ENCODE measurements around the gene TRAPPC6A. TPM values are rescaled to one million over a fixed set of nuclear protein-coding genes. Genes with fewer than 3 reads are reported as not detected.

Gene TRAPPC6A, protein sequence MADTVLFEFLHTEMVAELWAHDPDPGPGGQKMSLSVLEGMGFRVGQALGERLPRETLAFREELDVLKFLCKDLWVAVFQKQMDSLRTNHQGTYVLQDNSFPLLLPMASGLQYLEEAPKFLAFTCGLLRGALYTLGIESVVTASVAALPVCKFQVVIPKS
- total RNA-seq (54.7 TPM), polyA plus RNA-seq (100 to 1,000 TPM; 161 to 182 (median 171) TPM)

DNA sequence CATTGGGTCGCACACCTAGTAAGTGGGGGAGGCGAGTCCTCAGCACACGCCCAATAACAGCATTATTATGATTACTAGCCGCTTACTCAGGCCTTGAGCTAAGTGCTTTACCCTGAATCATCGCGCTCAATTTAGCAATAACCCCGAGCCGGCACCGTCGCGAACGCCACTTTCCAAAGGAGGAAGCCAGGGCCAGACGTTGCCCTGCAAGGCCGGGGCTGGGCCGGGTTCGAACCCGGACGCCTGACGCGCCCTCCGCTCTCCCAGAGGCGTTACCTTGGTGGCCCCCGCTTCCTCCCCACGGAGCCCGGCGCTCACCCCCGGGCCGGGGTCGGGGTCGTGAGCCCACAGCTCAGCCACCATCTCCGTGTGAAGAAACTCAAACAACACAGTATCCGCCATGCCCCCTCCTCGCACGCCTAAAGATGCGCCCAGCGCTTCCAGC lies at the start of gene TRAPPC6A:
Gene TRAPPC6A, minus strand, starts transcription at position 421 of the 445 bp plus-strand sequence. Its CDS starts 19 bp downstream, at position 402.
- Histone ChIP-seq H3K27me3 (ENCODE audit: control insufficient read depth, insufficient read depth, low read length) (no peaks in the 10 kb centered on the region), H3K27ac (ENCODE audit: insufficient read depth, low read length, poor library complexity, severe bottlenecking) (peak within 1 kb of the TSS; percentile 94), H3K4me1 (ENCODE audit: control insufficient read depth, insufficient read depth, low read length, poor library complexity, severe bottlenecking) (peaks cover 46% of the 10 kb centered on the region), H3K4me3 (ENCODE audit: low read depth, low read length) (peak within 1 kb of the TSS; percentile 88), H3K36me3 (ENCODE audit: control insufficient read depth, insufficient read depth, low read length) (peaks cover 4% of the 10 kb centered on the region), H3K9me3 (ENCODE audit: control insufficient read depth in 2 of 2, low read length in 2 of 2) (no peaks in the 10 kb centered on the region)
- Mint-ChIP-seq H3K9me3 (no peaks in the 10 kb centered on the region), H3K27ac (peak within 1 kb of the TSS; percentile 97 to 98 (median 98)), H3K27me3 (no peaks in the 10 kb centered on the region), H3K36me3 (peaks cover 11% of the 10 kb centered on the region), H3K4me1 (peaks cover 0 to 64% (median 24%) of the 10 kb centered on the region in 4 donors), H3K4me3 (peak within 1 kb of the TSS; percentile 90 to 95 (median 93))
- no peak for ATAC-seq (ENCODE audit: low read depth in 2 of 2)
- DNase-seq, result no peak

DNA sequence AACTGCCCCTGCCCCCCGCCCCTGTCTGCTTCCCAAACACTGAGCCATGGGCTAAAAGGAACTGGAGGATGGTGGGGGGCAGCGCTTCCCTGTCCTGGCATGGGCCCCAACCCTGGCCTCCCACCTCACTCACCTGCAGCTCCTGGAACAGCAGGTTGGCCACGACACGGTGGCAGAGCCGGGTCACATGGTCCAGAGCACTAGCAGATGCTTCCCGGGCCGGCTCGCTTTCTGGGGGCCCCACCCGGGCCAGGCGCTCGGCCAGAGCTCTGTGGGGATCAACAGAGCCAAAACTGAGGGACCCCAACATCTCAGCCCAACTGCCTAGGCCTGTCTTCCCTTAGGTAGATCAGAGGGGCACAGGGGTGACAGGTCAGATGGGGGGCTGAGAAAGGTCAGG lies 46.6 kb upstream of the TRAPPC6A start:
- ATAC-seq (ENCODE audit: low read depth in 2 of 2), result no peak
- DNase-seq, result no peak
- H3K4me1 ChIP-seq (ENCODE audit: control insufficient read depth, insufficient read depth, low read length, poor library complexity, severe bottlenecking), result no peaks in the 10 kb centered on the region
- peaks cover 2% of the 10 kb centered on the region for H3K27me3 ChIP-seq (ENCODE audit: control insufficient read depth, insufficient read depth, low read length)
- peaks cover 25% of the 10 kb centered on the region for H3K27me3 Mint-ChIP-seq
- no peaks in the 10 kb centered on the region for H3K36me3 Mint-ChIP-seq
- no peaks in the 10 kb centered on the region for H3K9me3 ChIP-seq (ENCODE audit: control insufficient read depth in 2 of 2, low read length in 2 of 2)
- no peak overlapping the region for H3K4me3 ChIP-seq (ENCODE audit: low read depth, low read length)
- H3K4me1 Mint-ChIP-seq, result no peaks in the 10 kb centered on the region
- H3K9me3 Mint-ChIP-seq, result peaks cover 0 to 4% (median 0%) of the 10 kb centered on the region in 7 donors
- no peak overlapping the region for H3K4me3 Mint-ChIP-seq
- H3K36me3 ChIP-seq (ENCODE audit: control insufficient read depth, insufficient read depth, low read length), result no peaks in the 10 kb centered on the region
- no peak overlapping the region for H3K27ac Mint-ChIP-seq
- H3K27ac ChIP-seq (ENCODE audit: insufficient read depth, low read length, poor library complexity, severe bottlenecking), result no peak overlapping the region

DNA sequence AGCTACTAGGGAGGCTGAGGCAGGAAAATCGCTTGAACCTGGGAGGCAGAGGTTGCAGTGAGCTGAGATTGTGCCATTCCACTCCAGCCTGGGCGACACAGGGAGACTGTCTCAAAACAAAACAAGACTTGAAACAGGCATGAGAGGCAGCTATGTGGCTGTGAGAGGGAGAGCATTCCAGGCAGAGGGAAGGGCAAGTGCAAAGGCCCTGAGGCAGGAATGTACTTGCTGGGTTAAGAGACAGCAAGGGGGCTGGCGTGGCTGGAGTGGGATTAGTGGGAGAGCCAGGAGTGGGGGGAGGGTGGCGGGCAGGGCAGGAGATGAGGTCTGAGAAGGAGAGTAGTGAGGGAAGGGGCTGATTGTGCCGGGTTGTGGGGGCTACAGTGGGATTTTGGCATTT lies 45.8 kb upstream of the TRAPPC6A start:
- no peak for ATAC-seq (ENCODE audit: low read depth in 2 of 2)
- Histone ChIP-seq H3K27me3 (ENCODE audit: control insufficient read depth, insufficient read depth, low read length) (peaks cover 2% of the 10 kb centered on the region), H3K9me3 (ENCODE audit: control insufficient read depth in 2 of 2, low read length in 2 of 2) (no peaks in the 10 kb centered on the region), H3K4me1 (ENCODE audit: control insufficient read depth, insufficient read depth, low read length, poor library complexity, severe bottlenecking) (no peaks in the 10 kb centered on the region), H3K36me3 (ENCODE audit: control insufficient read depth, insufficient read depth, low read length) (no peaks in the 10 kb centered on the region), H3K4me3 (ENCODE audit: low read depth, low read length) (no peak overlapping the region), H3K27ac (ENCODE audit: insufficient read depth, low read length, poor library complexity, severe bottlenecking) (no peak overlapping the region)
- no peak for DNase-seq
- Mint-ChIP-seq H3K27me3 (peaks cover 28% of the 10 kb centered on the region), H3K4me1 (no peaks in the 10 kb centered on the region), H3K9me3 (peaks cover 0 to 4% (median 0%) of the 10 kb centered on the region in 7 donors), H3K4me3 (no peak overlapping the region), H3K36me3 (no peaks in the 10 kb centered on the region), H3K27ac (no peak overlapping the region)

DNA sequence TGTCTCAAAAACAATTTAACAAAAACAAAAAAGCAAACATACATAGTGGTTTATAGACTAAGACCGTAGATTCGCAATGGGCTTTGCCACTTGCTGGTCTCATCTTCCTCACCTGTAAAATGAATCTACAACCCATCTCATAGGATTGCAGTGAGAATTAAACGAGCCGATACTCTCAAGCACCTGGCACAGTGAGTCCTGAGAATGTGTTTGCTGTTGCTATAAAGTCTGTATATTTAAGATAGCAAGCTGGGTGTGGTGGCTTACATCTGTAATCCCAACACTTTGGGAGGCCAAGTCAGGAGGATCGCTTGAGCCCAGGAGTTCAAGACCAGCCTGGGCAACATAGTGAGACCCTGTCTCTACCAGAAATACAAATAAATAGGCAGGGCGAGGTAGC lies 44.7 kb upstream of the TRAPPC6A start:
- Mint-ChIP-seq H3K4me3 (no peak overlapping the region), H3K27me3 (peaks cover 33% of the 10 kb centered on the region), H3K9me3 (peaks cover 0 to 6% (median 0%) of the 10 kb centered on the region in 7 donors), H3K4me1 (no peaks in the 10 kb centered on the region), H3K36me3 (no peaks in the 10 kb centered on the region), H3K27ac (peak overlapping the region in 1 of 3 donors; percentile 1)
- peaks cover 2% of the 10 kb centered on the region for H3K27me3 ChIP-seq (ENCODE audit: control insufficient read depth, insufficient read depth, low read length)
- H3K36me3 ChIP-seq (ENCODE audit: control insufficient read depth, insufficient read depth, low read length), result no peaks in the 10 kb centered on the region
- DNase-seq (no peak), ATAC-seq (ENCODE audit: low read depth in 2 of 2) (no peak)
- no peak overlapping the region for H3K4me3 ChIP-seq (ENCODE audit: low read depth, low read length)
- no peaks in the 10 kb centered on the region for H3K4me1 ChIP-seq (ENCODE audit: control insufficient read depth, insufficient read depth, low read length, poor library complexity, severe bottlenecking)
- H3K27ac ChIP-seq (ENCODE audit: insufficient read depth, low read length, poor library complexity, severe bottlenecking), result no peak overlapping the region
- no peaks in the 10 kb centered on the region for H3K9me3 ChIP-seq (ENCODE audit: control insufficient read depth in 2 of 2, low read length in 2 of 2)

DNA sequence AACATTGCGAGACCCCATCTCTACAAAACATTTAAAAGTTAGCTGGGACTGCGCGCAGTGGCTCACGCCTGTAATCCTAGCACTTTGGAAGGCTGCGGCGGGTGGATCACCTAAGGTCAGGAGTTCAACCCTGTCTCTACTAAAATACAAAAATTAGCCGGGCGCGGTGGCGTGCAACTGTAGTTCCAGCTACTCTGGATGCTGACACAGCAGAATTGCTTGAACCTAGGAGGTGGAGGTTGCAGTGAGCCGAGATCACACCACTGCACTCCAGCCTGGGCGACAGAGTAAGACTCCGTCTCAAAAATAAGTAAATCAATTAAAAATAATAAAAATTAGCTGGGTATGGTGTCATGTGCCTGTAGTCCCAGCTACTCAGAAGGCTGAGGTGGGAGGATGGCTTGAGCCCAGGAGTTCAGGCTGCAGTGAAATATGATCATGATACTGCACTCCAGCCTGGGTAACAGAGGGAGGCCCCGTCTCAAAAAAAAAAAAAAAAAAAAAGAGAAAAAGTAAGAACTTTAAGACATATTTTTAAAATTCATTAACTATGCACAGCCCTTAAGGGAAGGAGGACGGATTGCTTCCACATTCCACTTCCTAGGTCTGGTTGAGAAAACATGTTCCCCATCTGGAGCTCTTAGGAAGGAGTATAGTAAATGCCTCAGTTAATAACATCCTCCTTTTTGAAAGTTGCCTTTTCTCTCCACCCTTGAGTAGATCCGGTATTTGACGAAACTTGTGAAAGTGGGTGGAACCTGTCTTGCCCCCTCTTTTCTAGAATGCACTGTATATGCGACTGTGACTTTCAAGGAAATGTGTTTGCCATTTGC lies 41.1 kb upstream of the TRAPPC6A start:
- Mint-ChIP-seq H3K27me3 (peaks cover 51% of the 10 kb centered on the region), H3K27ac (no peak overlapping the region), H3K36me3 (no peaks in the 10 kb centered on the region), H3K4me3 (no peak overlapping the region), H3K4me1 (peaks cover 0 to 1% (median 0%) of the 10 kb centered on the region in 4 donors), H3K9me3 (peaks cover 0 to 6% (median 0%) of the 10 kb centered on the region in 7 donors)
- peak in 1 of 3 donors; percentile 25 for DNase-seq
- Histone ChIP-seq H3K9me3 (ENCODE audit: control insufficient read depth in 2 of 2, low read length in 2 of 2) (no peaks in the 10 kb centered on the region), H3K4me3 (ENCODE audit: low read depth, low read length) (no peak overlapping the region), H3K27ac (ENCODE audit: insufficient read depth, low read length, poor library complexity, severe bottlenecking) (no peak overlapping the region), H3K27me3 (ENCODE audit: control insufficient read depth, insufficient read depth, low read length) (peaks cover 7% of the 10 kb centered on the region), H3K4me1 (ENCODE audit: control insufficient read depth, insufficient read depth, low read length, poor library complexity, severe bottlenecking) (no peaks in the 10 kb centered on the region), H3K36me3 (ENCODE audit: control insufficient read depth, insufficient read depth, low read length) (no peaks in the 10 kb centered on the region)
- ATAC-seq (ENCODE audit: low read depth in 2 of 2), result no peak

DNA sequence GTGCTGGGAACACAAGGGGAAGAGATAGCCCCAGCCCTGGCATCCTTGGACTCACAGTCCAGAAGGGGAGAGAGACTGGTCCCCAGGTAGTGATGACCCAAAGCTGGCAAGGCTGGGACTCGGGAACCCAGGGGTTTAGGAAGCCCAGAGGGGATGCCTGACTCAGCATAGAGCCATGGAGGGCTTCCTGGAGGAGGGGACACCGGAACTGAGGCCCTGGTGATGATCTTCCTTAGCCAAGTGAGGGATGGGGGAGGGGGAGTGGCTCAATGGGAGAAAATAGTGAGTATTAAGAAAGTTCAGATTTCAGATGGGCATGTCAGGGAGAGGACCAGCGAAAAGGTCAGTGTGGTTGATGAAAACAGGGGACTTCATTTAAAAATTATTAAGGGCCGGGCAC lies 40.4 kb upstream of the TRAPPC6A start:
- no peak overlapping the region for H3K27ac Mint-ChIP-seq
- peaks cover 0 to 1% (median 0%) of the 10 kb centered on the region in 4 donors for H3K4me1 Mint-ChIP-seq

DNA sequence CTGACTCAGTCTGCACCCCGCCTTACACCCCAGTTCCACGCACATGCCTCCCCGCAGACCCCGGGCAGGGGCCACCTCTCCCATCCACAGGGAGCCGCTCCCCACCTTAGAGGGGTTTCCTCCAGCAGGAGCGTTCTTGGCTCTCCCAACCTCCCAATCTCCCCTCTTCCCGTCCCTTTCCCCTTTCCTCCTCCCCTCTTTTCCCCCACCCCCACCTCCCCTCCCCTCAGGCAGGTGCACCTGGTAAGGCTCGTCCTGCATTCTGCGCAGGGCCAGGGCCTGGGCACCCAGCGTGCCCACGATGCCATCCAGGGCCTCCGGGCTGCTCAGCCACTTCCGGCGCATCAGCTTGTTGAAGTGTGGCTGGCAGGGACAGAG lies 39.9 kb upstream of the TRAPPC6A start:
- no peaks in the 10 kb centered on the region for H3K36me3 ChIP-seq (ENCODE audit: control insufficient read depth, insufficient read depth, low read length)
- ATAC-seq (ENCODE audit: low read depth in 2 of 2), result no peak
- no peak overlapping the region for H3K27ac Mint-ChIP-seq
- H3K27me3 ChIP-seq (ENCODE audit: control insufficient read depth, insufficient read depth, low read length), result peaks cover 7% of the 10 kb centered on the region
- H3K4me3 Mint-ChIP-seq, result no peak overlapping the region
- no peak overlapping the region for H3K4me3 ChIP-seq (ENCODE audit: low read depth, low read length)
- H3K27me3 Mint-ChIP-seq, result peaks cover 60% of the 10 kb centered on the region
- no peaks in the 10 kb centered on the region for H3K4me1 ChIP-seq (ENCODE audit: control insufficient read depth, insufficient read depth, low read length, poor library complexity, severe bottlenecking)
- peaks cover 0 to 6% (median 0%) of the 10 kb centered on the region in 7 donors for H3K9me3 Mint-ChIP-seq
- peaks cover 0 to 1% (median 0%) of the 10 kb centered on the region in 4 donors for H3K4me1 Mint-ChIP-seq
- H3K36me3 Mint-ChIP-seq, result no peaks in the 10 kb centered on the region
- H3K27ac ChIP-seq (ENCODE audit: insufficient read depth, low read length, poor library complexity, severe bottlenecking), result no peak overlapping the region
- no peaks in the 10 kb centered on the region for H3K9me3 ChIP-seq (ENCODE audit: control insufficient read depth in 2 of 2, low read length in 2 of 2)
- DNase-seq, result no peak

More for the DNA sequence above, 40.4 kb upstream of the TRAPPC6A start:
- no peaks in the 10 kb centered on the region for H3K4me1 ChIP-seq (ENCODE audit: control insufficient read depth, insufficient read depth, low read length, poor library complexity, severe bottlenecking)
- peaks cover 7% of the 10 kb centered on the region for H3K27me3 ChIP-seq (ENCODE audit: control insufficient read depth, insufficient read depth, low read length)
- no peaks in the 10 kb centered on the region for H3K36me3 Mint-ChIP-seq
- peaks cover 0 to 6% (median 0%) of the 10 kb centered on the region in 7 donors for H3K9me3 Mint-ChIP-seq
- ATAC-seq (ENCODE audit: low read depth in 2 of 2) (no peak), DNase-seq (no peak)
- no peaks in the 10 kb centered on the region for H3K36me3 ChIP-seq (ENCODE audit: control insufficient read depth, insufficient read depth, low read length)
- H3K27me3 Mint-ChIP-seq, result peaks cover 58% of the 10 kb centered on the region
- no peak overlapping the region for H3K27ac ChIP-seq (ENCODE audit: insufficient read depth, low read length, poor library complexity, severe bottlenecking)
- no peak overlapping the region for H3K4me3 Mint-ChIP-seq
- no peaks in the 10 kb centered on the region for H3K9me3 ChIP-seq (ENCODE audit: control insufficient read depth in 2 of 2, low read length in 2 of 2)
- no peak overlapping the region for H3K4me3 ChIP-seq (ENCODE audit: low read depth, low read length)

Data from CD4-positive, CD25-positive, alpha-beta regulatory T cell (primary cell).